HepG2 (cell line): Measurements from ENCODE around the gene AUP1. TPM values are rescaled to one million over a fixed set of nuclear protein-coding genes. Genes with fewer than 3 reads are reported as not detected.

Experiments used
- ATF7 ChIP-seq, 2 experiments: fragments of 450-650 bp in 1 of 2; sonication (generic) in 1 of 2; formaldehyde crosslinking in 1 of 2; IDR thresholded peaks; 2 replicates each; pipeline versions ENCODE4 v1.4.0 to v1.6.1; 2016 to 2020; ENCODE audit warnings: antibody characterized with exemption in 1 of 2, mild to moderate bottlenecking in 1 of 2, missing genetic modification reagents in 1 of 2
- EHMT2 ChIP-seq: fragments of 200-600 bp; sonication (generic); IDR thresholded peaks from 2 replicates; pipeline ENCODE4 v1.7.0; 2017; ENCODE audit warnings: antibody characterized with exemption, low read depth, low read length, borderline replicate concordance
- FLYWCH1 ChIP-seq: sonication (generic); formaldehyde crosslinking; IDR thresholded peaks from 2 replicates; pipeline ENCODE4 v1.8.1; 2023; ENCODE audit warnings: mild to moderate bottlenecking, missing genetic modification reagents
- HOXD1 ChIP-seq: sonication (generic); formaldehyde crosslinking; IDR thresholded peaks from 2 replicates; pipeline ENCODE4 v1.5.0; 2020; ENCODE audit warnings: missing genetic modification reagents
- MED1 ChIP-seq: sonication (generic); formaldehyde crosslinking; IDR thresholded peaks from 2 replicates; pipeline ENCODE4 v1.4.0; 2020; ENCODE audit warnings: missing genetic modification reagents
- SIN3B ChIP-seq: fragments of 150-350 bp; IDR thresholded peaks from 2 replicates; pipeline ENCODE4 v1.6.1; 2014; ENCODE audit warnings: low read length
- SKI ChIP-seq: fragments of 450-650 bp; IDR thresholded peaks from one replicate; pipeline ENCODE4 v1.6.1; 2018; ENCODE audit warnings: mild to moderate bottlenecking; ENCODE audit not compliant: partially characterized antibody
- SOX6 ChIP-seq, 2 experiments: fragments of 450-650 bp in 1 of 2; sonication (generic) in 1 of 2; formaldehyde crosslinking in 1 of 2; IDR thresholded peaks; 2 replicates each; pipeline versions ENCODE4 v1.4.0 to v1.6.1; 2017 to 2020; ENCODE audit warnings: antibody characterized with exemption in 1 of 2, mild to moderate bottlenecking in 1 of 2, missing genetic modification reagents in 1 of 2
- TCF7L2 ChIP-seq: IDR thresholded peaks from 2 replicates; pipeline ENCODE4 v1.6.1; 2011; ENCODE audit warnings: mild to moderate bottlenecking, low read depth, low read length, moderate library complexity
- TMF1 ChIP-seq: sonication (generic); formaldehyde crosslinking; IDR thresholded peaks from 2 replicates; pipeline ENCODE4 v1.8.1; 2022; ENCODE audit warnings: low read depth, missing genetic modification reagents
- ZMAT3 ChIP-seq: sonication (generic); formaldehyde crosslinking; conservative IDR thresholded peaks from 2 replicates; pipeline ENCODE4 v1.7.0; 2021; ENCODE audit warnings: missing genetic modification reagents
- ZNF136 ChIP-seq: sonication (generic); formaldehyde crosslinking; IDR thresholded peaks from 2 replicates; pipeline ENCODE4 v1.8.1; 2022; ENCODE audit warnings: low read depth, mild to moderate bottlenecking, moderate library complexity, missing genetic modification reagents
- ZNF24 ChIP-seq: fragments of 450-650 bp; IDR thresholded peaks from 2 replicates; pipeline ENCODE4 v1.6.1; 2017; ENCODE audit warnings: antibody characterized with exemption, mild to moderate bottlenecking
- ZNF512B ChIP-seq: sonication (generic); formaldehyde crosslinking; IDR thresholded peaks from 2 replicates; pipeline ENCODE4 v1.5.1; 2020; ENCODE audit warnings: missing genetic modification reagents, mild to moderate bottlenecking, borderline replicate concordance
- ZNF598 ChIP-seq: sonication (generic); formaldehyde crosslinking; IDR thresholded peaks from 2 replicates; pipeline ENCODE4 v1.5.1; 2020; ENCODE audit warnings: mild to moderate bottlenecking, missing genetic modification reagents, borderline replicate concordance
- ZNF609 ChIP-seq: sonication (generic); formaldehyde crosslinking; IDR thresholded peaks from 2 replicates; pipeline ENCODE4 v1.4.0; 2020; ENCODE audit warnings: mild to moderate bottlenecking, missing genetic modification reagents, borderline replicate concordance
- ZNF782 ChIP-seq: sonication (generic); formaldehyde crosslinking; IDR thresholded peaks from 2 replicates; pipeline ENCODE4 v1.4.0; 2020; ENCODE audit warnings: missing genetic modification reagents, mild to moderate bottlenecking, borderline replicate concordance
- polyA plus RNA-seq, 8 experiments: library from polyadenylated mRNA; depleted of rRNA in 3 of 8; stranded (reverse) in 7 of 8; unstranded in 1 of 8; fragments of >200 nt; fragmentation: Illumina TruSeq in 4 of 8; extraction: Trizol in 4 of 8; gene quantifications; 2 replicates each; pipeline versions ENCODE4 v1.2.1 to v1.2.3, GENCODE V29; 2011 to 2016; ENCODE audit warnings: low read depth in 4 of 8, missing spikeins in 1 of 8, mixed read lengths in 1 of 8; ENCODE audit not compliant: insufficient read depth in 1 of 8
- total RNA-seq, 5 experiments: library from RNA; depleted of rRNA; stranded (reverse); fragments of >200 nt; fragmentation: Illumina TruSeq; extraction: Trizol; gene quantifications; 2 replicates each; pipeline ENCODE4 v1.2.3, GENCODE V29; 2016; ENCODE audit warnings: low read depth in 1 of 5
- TF ChIP-seq, protein P1 (sequence below): IDR thresholded peaks from 2 replicates; pipeline ENCODE4 v1.6.1; 2016; ENCODE audit warnings: mild to moderate bottlenecking, missing biosample characterization, missing genetic modification reagents
- TF ChIP-seq, protein P2 (sequence below): sonication (generic); formaldehyde crosslinking; IDR thresholded peaks from 2 replicates; pipeline ENCODE4 v1.8.1; 2023; ENCODE audit warnings: mild to moderate bottlenecking, inconsistent platforms, moderate library complexity, missing genetic modification reagents, borderline replicate concordance

AUP1 gene
- total and polyA plus RNA-seq, 2 of the 13 experiments (the other 11 are each of a cell fraction or from before 2014, with no cell fraction given), result 174 to 267 TPM

GRCh38 chr2:74488643-74489481 is 40.6 kb downstream of the AUP1 start (continued):
- TF ChIP-seq ZNF512B, result 0 out of 2 replicates have a peak, but pooled peaks have one; percentile 55
- TF ChIP-seq ZNF782 (CRISPR knock-in tag), result peak; percentile 60; the same call in 1 of the 2 replicates
- no peak for TF ChIP-seq ZMAT3 (CRISPR knock-in tag)
- TF ChIP-seq ZNF24, result no peak
- TF ChIP-seq TCF7L2, result peak; percentile 96
- TF ChIP-seq SOX6 (IDR thresholded peaks at IDR 0.05), result no peak
- TF ChIP-seq SOX6 (CRISPR knock-in tag; IDR thresholded peaks at IDR 0.05), result peak; percentile 96
- 0 out of 2 replicates have a peak, but pooled peaks have one; percentile 62 for TF ChIP-seq ZNF598
- peak; percentile 54 for TF ChIP-seq ATF7 (IDR thresholded peaks at IDR 0.05)
- no peak for TF ChIP-seq ATF7 (CRISPR knock-in tag; IDR thresholded peaks at IDR 0.05)
- TF ChIP-seq MED1 (CRISPR knock-in tag), result peak; percentile 66
- no peak for TF ChIP-seq HOXD1 (CRISPR knock-in tag)
- no peak for TF ChIP-seq SIN3B
- TF ChIP-seq TMF1 (CRISPR knock-in tag), result 0 out of 2 replicates have a peak, but pooled peaks have one; percentile 87
- TF ChIP-seq, protein P1, sequence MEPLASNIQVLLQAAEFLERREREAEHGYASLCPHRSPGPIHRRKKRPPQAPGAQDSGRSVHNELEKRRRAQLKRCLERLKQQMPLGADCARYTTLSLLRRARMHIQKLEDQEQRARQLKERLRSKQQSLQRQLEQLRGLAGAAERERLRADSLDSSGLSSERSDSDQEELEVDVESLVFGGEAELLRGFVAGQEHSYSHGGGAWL (CRISPR knock-in tag), result no peak
- peak; percentile 78; the same call in 1 of the 2 replicates for TF ChIP-seq ZNF609 (CRISPR knock-in tag)
- TF ChIP-seq EHMT2, result peak; percentile 73; the same call in 1 of the 2 replicates
- 0 out of 2 replicates have a peak, but pooled peaks have one; percentile 65 for TF ChIP-seq ZNF136 (CRISPR knock-in tag)
- TF ChIP-seq SKI, result peak; percentile 72
- TF ChIP-seq, protein P2, sequence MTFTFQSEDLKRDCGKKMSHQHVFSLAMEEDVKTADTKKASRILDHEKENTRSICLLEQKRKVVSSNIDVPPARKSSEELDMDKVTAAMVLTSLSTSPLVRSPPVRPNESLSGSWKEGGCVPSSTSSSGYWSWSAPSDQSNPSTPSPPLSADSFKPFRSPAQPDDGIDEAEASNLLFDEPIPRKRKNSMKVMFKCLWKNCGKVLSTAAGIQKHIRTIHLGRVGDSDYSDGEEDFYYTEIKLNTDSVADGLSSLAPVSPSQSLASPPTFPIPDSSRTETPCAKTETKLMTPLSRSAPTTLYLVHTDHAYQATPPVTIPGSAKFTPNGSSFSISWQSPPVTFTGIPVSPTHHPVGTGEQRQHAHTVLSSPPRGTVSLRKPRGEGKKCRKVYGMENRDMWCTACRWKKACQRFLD (CRISPR knock-in tag), result 0 out of 2 replicates have a peak, but pooled peaks have one; percentile 18
- TF ChIP-seq FLYWCH1 (CRISPR knock-in tag), result no peak
